Peyer's patch (tissue), 4 donors: ENCODE results near the gene FREM3.

Experiments
- CTCF ChIP-seq, 6 experiments: fragments of 450-650 bp in 4 of 6; fragments of 200-600 bp in 2 of 6; sonication (generic) in 1 of 6; IDR thresholded peaks; one replicate each; pipeline ENCODE4 v1.5.1; 2017 to 2019; ENCODE audit warnings: antibody characterized with exemption in 6 of 6, mild to moderate bottlenecking in 3 of 6, moderate library complexity in 1 of 6
- POLR2A ChIP-seq, 2 donors: fragments of 450-650 bp; IDR thresholded peaks; one replicate each; pipeline ENCODE4 v1.5.1; 2017; ENCODE audit warnings: antibody characterized with exemption in 2 of 2, mild to moderate bottlenecking in 2 of 2, moderate library complexity in 2 of 2

GRCh38 chr4:143538979-143539669 is 161.4 kb downstream of the FREM3 start:
- TF ChIP-seq CTCF (IDR thresholded peaks at IDR 0.05) (no peak), POLR2A (IDR thresholded peaks at IDR 0.05) (no peak)
